ENCODE data around the gene SMAD3.

The SMAD3 gene

GRCh38 chr15:67130166-67130565 lies 64.8 kb downstream of the SMAD3 start:
- Histone ChIP-seq H3K4me3 (replicated peaks; ENCODE audit: insufficient read depth, low read length) (no peak overlapping the region), H3K27ac (replicated peaks) (no peak overlapping the region), H3K27me3 (ENCODE audit: insufficient read depth, poor library complexity, severe bottlenecking) (no peaks in the 10 kb centered on the region)
- no peak for DNase-seq (ENCODE audit: low read depth in 1 of 2, low spot score in 1 of 2)
- TF ChIP-seq CTCF (IDR thresholded peaks at IDR 0.05; ENCODE audit: insufficient read depth, low read length) (no peak), GABPA (IDR thresholded peaks at IDR 0.05; ENCODE audit: low read depth) (no peak), REST (IDR thresholded peaks at IDR 0.05; ENCODE audit: insufficient replicate concordance, low read depth) (no peak), SPI1 (IDR thresholded peaks at IDR 0.05; ENCODE audit: borderline replicate concordance, low read depth) (no peak)

- no peak overlapping the region for H3K4me3 ChIP-seq (replicated peaks; ENCODE audit: insufficient read depth, low read length)
- no peaks in the 10 kb centered on the region for H3K27me3 ChIP-seq (ENCODE audit: insufficient read depth, poor library complexity, severe bottlenecking)
- TF ChIP-seq REST (IDR thresholded peaks at IDR 0.05; ENCODE audit: insufficient replicate concordance, low read depth) (no peak), SPI1 (IDR thresholded peaks at IDR 0.05; ENCODE audit: borderline replicate concordance, low read depth) (no peak), CTCF (IDR thresholded peaks at IDR 0.05; ENCODE audit: insufficient read depth, low read length) (no peak), POLR2AphosphoS5 (IDR thresholded peaks at IDR 0.05; ENCODE audit: low read depth) (no peak), GABPA (IDR thresholded peaks at IDR 0.05; ENCODE audit: low read depth) (no peak)
- H3K27ac ChIP-seq (replicated peaks) = no peak overlapping the region
- no peak for DNase-seq (ENCODE audit: low read depth in 1 of 2, low spot score in 1 of 2)
These were observed 65.5 kb downstream of the SMAD3 start for GRCh38 chr15:67130673-67131601.

GRCh38 chr15:67132276-67132675 lies 66.9 kb downstream of the SMAD3 start:
- TF ChIP-seq SPI1 (IDR thresholded peaks at IDR 0.05; ENCODE audit: borderline replicate concordance, low read depth) (no peak), GABPA (IDR thresholded peaks at IDR 0.05; ENCODE audit: low read depth) (no peak), REST (IDR thresholded peaks at IDR 0.05; ENCODE audit: insufficient replicate concordance, low read depth) (no peak), POLR2AphosphoS5 (IDR thresholded peaks at IDR 0.05; ENCODE audit: low read depth) (no peak)
- no peak overlapping the region for H3K27ac ChIP-seq (replicated peaks)
- H3K4me3 ChIP-seq (replicated peaks; ENCODE audit: insufficient read depth, low read length) = no peak overlapping the region

More at GRCh38 chr15:67132276-67132675, 66.9 kb downstream of the SMAD3 start:
- no peaks in the 10 kb centered on the region for H3K27me3 ChIP-seq (ENCODE audit: insufficient read depth, poor library complexity, severe bottlenecking)
- no peak for DNase-seq (ENCODE audit: low read depth in 1 of 2, low spot score in 1 of 2)
